HuH-7.5 (cell line): Measurements from ENCODE around the gene ARID4B.
"Not testable (repeated sequence)": the region's sequence is repeated elsewhere in the genome, so short reads cannot be mapped to it uniquely, and the experiment has no call there.

Experiments
- DNase-seq: peaks from one replicate; pipeline ENCODE4 v3.0.0; 2011; ENCODE audit warnings: low spot score

The ARID4B gene

GRCh38 chr1:235296729-235297128 is 31.2 kb downstream of the ARID4B start:
- DNase-seq, result no peak

- DNase-seq, result no peak
Observed at GRCh38 chr1:235295902-235296350, 32.1 kb downstream of the ARID4B start.

GRCh38 chr1:235293322-235293942 is 34.5 kb downstream of the ARID4B start:
- no peak for DNase-seq

- no peak for DNase-seq
Observed at GRCh38 chr1:235292790-235293189, 35.2 kb downstream of the ARID4B start.

- DNase-seq, result no peak
Observed at GRCh38 chr1:235291599-235292091, 36.3 kb downstream of the ARID4B start.

- DNase-seq, result no peak
Observed at GRCh38 chr1:235290740-235291502, 37.1 kb downstream of the ARID4B start.

GRCh38 chr1:235289859-235290739 is 37.9 kb downstream of the ARID4B start:
- DNase-seq, result no peak

- DNase-seq, result no peak
Observed at GRCh38 chr1:235287208-235287882, 40.6 kb downstream of the ARID4B start.

- no peak for DNase-seq
Observed at GRCh38 chr1:235286667-235287066, 41.3 kb downstream of the ARID4B start.

- no peak for DNase-seq
Observed at GRCh38 chr1:235284231-235284769, 43.7 kb downstream of the ARID4B start.

GRCh38 chr1:235283636-235284035 is 44.3 kb downstream of the ARID4B start:
- DNase-seq, result not testable (repeated sequence)

- DNase-seq, result no peak
Observed at GRCh38 chr1:235280467-235280866, 47.5 kb downstream of the ARID4B start.

- DNase-seq, result no peak
Observed at GRCh38 chr1:235279694-235280093, 48.3 kb downstream of the ARID4B start.

GRCh38 chr1:235278915-235279292 is 49.1 kb downstream of the ARID4B start:
- DNase-seq, result no peak

GRCh38 chr1:235278233-235278914 is 49.6 kb downstream of the ARID4B start:
- no peak for DNase-seq

GRCh38 chr1:235277709-235278108 is 50.3 kb downstream of the ARID4B start:
- no peak for DNase-seq

GRCh38 chr1:235275836-235276235 is 52.1 kb downstream of the ARID4B start:
- no peak for DNase-seq

- DNase-seq, result no peak
Observed at GRCh38 chr1:235275223-235275622, 52.8 kb downstream of the ARID4B start.

- DNase-seq, result no peak
Observed at GRCh38 chr1:235272851-235273250, 55.1 kb downstream of the ARID4B start.

- no peak for DNase-seq
Observed at GRCh38 chr1:235270625-235271024, 57.4 kb downstream of the ARID4B start.

GRCh38 chr1:235269990-235270389 is 58.0 kb downstream of the ARID4B start:
- not testable (repeated sequence) for DNase-seq
